ENCODE measurements around the gene ENO1.
A peak's percentile ranks its signal among the peaks of the same experiment; 100 is the strongest.
"Not testable (repeated sequence)": the region's sequence is repeated elsewhere in the genome, so short reads cannot be mapped to it uniquely, and the experiment has no call there.

ENO1 gene

DNA sequence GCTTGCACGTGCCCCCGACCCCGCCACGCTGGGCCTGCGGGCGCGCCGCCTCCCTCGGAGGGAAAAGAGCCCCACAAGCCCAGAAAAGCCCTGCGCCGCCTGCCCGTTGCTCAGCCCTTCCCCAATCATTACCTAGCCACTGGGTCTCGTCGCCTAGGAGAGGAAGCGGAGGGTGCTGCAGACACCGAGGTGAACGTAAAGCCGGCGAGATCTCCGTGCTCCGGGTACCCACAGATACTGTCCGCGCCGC lies at the start of gene ENO1:
TSS of gene ENO1 (minus strand) at position 239 of the 250 bp plus-strand sequence. CDS start 3,778 bp downstream, outside the sequence.
- no peak for DNase-seq (ENCODE audit: low read depth in 1 of 2, low spot score in 1 of 2)

DNA sequence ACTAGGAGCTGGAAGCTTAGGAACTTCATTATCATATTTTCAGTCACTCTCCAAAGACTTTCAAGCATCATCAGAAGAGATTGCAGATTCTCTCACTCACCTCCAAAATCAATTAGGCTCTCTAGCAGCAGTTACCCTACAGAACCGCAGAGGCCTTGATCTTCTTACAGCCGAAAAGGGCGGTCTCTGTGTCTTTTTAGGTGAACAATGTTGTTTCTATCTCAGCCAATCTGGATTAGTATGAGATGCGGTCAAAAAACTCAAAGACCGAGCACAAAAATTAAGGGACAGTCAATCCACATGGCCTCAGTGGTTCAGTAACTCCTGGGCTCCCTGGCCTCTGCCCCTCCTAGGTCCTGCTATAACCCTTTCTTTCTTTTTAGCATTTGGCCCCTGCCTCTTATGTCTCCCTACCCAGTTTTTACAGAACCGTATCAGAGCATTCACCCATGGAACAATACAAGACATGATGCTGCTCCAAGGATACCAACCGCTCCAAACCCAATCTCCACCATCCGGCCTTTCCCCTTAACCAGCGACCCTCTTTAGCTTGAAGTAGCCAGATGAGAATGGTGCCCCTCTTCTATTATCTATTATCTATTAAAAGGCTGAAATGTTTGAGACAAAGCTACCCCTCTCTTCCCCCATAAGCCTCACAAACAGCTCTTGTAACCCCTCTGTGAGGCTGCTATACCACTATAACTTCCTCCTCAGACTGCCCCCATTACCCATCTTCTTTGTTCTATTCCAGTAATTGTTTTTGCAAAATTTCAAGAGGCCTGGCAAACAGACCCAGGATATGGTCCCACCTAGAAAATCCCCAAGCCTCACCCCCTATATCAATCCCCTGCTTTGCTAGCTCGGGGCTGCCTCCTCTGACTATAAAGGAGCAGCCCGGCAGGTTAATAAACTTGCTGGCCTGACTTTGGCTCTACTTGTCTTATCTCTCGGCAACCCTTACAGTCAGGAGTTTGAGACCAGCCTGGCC lies 48.5 kb upstream of the ENO1 start:
- no peak for DNase-seq (ENCODE audit: low read depth in 1 of 2, low spot score in 1 of 2)

DNA sequence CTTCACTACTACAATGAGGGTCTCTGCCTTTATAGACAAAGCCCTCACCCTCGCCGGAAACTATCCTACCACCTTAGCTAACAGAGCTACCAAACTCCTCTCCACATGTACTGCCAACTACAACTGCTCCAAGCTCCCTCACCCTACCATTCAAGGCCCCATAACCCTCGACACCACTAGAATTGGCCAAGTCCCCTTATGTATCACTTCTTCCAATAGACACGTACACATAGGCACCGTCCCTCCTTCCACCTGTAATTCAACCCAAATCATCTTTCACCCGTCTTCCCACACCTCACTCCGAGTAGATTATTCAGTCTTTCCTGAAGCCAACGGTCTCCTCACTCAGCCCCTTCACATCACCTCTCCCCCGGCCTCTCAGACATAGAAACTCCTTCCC lies 47.5 kb upstream of the ENO1 start:
- DNase-seq (ENCODE audit: low read depth in 1 of 2, low spot score in 1 of 2), result no peak

DNA sequence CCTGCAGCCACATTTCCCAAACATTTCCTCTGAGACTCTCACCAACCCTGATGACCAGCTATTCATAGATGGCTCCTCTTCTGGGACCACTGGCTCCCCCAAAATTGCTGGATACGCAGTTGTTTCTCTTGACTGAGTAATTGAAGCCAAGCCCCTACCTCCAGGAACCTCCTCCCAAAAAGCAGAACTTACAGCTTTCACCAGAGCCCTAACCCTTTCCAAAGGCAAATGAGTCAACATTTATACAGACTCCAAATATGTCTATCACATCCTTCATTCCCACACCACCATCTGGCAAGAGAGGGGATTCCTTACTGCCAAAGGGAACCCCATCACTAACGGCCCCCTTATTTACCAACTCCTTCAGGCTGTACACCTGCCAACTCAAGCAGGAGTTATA lies 46.9 kb upstream of the ENO1 start:
- no peak for DNase-seq (ENCODE audit: low read depth in 1 of 2, low spot score in 1 of 2)

DNA sequence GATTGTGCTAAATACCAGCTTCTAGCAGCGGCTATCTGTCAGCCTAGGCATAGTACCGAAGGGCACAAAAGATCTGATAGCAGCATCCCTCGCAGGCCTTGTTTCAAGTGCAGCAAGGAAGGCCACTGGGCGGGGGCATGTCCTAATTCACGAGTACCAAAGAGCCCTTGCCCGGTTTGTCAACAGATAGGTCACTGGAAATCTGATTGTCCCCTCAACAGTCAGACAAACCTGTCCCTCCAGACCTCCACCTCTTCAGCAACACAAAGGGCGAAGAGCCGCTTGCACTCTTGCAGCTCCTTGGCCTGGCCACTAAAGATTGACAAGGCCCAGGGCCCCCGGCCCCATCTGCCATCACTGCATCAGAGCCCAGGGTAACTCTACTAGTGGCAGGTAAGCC lies 44.5 kb upstream of the ENO1 start:
- no peak for DNase-seq (ENCODE audit: low read depth in 1 of 2, low spot score in 1 of 2)

DNA sequence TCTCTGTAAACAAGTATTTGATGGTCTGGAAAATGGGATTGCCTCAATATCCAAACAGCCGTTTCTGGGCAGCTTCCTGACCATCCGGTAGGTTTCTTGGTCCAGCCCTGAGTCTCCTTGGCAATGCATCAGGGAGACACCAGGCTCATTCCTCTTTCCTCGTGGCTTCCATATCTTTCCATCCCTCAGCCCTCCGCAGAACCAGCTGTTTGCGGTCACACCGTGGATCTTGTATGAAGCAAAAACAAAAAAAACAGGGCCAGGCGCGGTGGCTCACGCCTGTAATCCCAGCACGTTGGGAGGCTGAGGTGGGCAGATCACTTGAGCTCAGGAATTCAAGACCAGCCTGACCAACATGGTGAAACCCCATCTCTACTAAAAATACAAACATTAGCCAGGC lies 39.0 kb upstream of the ENO1 start:
- DNase-seq (ENCODE audit: low read depth in 1 of 2, low spot score in 1 of 2), result not testable (repeated sequence)

DNA sequence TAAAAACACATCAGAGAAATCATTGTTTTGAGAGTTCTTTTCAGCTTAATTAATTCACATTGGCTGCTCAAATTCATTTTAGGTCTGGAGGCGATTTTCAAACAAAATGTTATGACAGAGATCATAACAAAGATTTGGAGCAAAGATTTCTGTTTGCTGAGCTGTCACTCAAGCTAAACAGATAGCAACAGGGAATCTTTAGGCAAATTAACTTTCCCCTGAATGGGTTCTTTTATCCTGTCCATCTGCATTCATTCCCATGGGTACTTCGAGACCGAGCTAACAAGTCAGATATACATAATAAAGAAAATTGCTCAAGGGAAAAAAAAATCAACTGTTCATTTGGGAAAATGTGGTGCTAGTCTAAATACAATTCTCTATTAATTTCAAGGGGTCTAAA lies 37.0 kb upstream of the ENO1 start:
- DNase-seq (ENCODE audit: low read depth in 1 of 2, low spot score in 1 of 2), result no peak

DNA sequence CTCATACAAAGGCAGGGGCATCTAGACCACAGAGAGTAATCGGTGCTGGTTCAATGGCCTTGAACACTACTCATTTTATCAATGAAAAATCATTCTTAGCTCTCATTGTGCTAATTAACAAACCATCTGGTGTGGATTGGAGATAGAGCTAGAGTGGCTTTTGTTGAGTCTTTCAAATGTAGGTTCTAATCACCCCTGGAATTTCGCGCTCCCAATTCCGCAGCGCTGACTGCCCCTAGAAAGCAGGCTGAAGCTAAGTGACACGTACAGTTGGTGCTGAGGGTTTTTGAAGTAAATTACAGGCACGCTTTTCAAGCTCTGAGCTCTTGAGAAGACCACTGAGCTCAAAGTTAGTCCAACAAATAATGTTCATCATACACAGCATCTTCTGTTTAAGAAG lies 36.0 kb upstream of the ENO1 start:
- no peak for DNase-seq (ENCODE audit: low read depth in 1 of 2, low spot score in 1 of 2)

DNA sequence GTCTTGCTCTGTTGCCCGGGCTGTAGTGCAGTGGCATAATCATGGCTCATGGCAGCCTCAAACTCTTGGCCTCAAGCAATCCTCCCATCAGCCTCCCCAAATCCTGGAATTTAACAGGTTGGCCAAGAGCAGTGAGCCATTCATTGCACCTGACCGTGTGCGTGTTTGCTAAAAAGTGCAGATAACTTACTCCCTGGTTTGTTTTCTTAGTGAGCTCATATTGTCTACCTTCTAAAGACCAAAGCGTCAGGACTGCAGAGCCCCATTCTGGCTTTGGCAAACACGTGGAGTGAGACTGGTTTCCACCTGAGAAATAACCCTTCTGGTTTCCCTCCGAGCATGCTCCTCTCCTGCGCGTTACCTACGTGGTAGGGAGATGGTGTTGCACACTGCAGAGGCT lies 35.0 kb upstream of the ENO1 start:
- DNase-seq (ENCODE audit: low read depth in 1 of 2, low spot score in 1 of 2), result no peak

DNA sequence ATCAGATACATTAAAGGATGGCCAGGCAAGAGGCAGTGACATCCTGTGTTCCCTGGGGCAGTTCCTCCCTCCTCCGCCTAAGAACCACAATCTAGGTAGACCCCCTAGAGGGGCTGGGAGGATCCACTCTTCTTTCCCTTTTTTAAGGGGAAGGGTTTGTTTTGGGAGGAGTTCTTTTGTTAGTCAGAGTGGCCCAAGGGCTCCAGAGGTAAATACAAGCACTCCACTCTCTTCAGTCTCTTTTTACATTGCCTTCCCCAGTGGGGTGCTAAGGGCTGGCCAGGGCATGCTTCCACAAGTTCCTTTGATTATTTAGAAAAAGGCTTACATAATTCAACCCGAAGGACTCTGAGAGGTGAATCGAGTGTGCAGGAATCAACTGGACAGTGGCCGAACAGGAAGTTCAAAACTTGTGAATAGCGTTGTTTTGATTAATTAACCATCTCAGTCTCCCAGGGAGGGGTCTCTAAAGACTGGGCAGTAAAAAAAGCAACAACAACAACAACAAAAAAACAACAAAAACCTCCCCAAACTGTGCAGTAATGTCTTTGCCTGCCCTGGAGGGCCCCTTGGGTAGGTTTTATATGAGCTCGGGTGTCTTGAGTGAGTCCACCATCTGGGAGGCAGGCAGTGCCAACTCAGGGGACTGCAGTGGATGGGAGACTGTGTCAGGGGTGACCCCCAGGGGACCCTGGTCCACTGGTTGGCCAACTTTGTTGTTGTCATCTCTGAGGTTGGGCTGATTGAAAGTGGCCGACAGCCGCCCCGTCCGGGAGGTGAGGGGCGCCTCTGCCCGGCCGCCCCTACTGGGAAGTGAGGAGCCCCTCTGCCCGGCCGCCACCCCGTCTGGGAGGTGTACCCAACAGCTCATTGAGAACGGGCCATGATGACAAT lies 33.2 kb upstream of the ENO1 start:
- no peak for DNase-seq (ENCODE audit: low read depth in 1 of 2, low spot score in 1 of 2)

DNA sequence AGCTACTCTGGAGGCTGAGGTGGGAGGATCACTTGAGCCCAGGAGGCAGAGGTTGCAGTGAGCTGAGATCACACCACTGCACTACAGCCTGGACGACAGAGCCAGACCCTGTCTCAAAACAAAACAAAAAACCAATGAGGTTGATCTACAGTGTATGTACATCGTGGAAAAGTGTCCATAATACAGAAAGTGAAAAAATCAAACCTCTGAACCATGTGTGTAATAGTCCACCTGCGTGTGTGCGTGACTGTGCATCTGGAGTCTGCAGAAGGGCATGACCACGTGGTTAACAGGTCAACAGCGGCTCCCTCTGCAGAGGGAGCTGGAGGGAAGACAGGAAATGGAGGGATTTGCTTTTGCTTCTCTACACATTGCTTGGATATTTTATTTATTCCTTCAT lies 32.4 kb upstream of the ENO1 start:
- no peak for DNase-seq (ENCODE audit: low read depth in 1 of 2, low spot score in 1 of 2)

DNA sequence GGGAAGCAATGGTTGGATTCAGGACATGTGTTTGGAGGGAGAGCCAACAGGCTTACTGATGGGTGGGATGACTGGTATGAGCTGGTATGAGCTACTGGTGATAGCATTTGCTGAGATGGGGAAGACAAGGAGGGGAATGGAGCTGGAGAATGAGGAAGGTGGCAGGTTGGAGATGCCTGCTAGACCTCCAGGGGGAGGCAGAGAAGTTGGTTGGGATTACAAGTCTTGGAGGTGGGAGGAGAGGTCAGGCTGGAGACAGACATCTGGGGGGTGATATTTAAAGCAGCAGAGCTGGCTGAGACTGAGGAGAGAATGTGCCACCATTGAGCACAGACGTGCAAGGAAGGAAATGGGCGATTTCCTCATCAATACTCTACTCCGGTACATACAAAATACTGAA lies 31.8 kb upstream of the ENO1 start:
- no peak for DNase-seq (ENCODE audit: low read depth in 1 of 2, low spot score in 1 of 2)

DNA sequence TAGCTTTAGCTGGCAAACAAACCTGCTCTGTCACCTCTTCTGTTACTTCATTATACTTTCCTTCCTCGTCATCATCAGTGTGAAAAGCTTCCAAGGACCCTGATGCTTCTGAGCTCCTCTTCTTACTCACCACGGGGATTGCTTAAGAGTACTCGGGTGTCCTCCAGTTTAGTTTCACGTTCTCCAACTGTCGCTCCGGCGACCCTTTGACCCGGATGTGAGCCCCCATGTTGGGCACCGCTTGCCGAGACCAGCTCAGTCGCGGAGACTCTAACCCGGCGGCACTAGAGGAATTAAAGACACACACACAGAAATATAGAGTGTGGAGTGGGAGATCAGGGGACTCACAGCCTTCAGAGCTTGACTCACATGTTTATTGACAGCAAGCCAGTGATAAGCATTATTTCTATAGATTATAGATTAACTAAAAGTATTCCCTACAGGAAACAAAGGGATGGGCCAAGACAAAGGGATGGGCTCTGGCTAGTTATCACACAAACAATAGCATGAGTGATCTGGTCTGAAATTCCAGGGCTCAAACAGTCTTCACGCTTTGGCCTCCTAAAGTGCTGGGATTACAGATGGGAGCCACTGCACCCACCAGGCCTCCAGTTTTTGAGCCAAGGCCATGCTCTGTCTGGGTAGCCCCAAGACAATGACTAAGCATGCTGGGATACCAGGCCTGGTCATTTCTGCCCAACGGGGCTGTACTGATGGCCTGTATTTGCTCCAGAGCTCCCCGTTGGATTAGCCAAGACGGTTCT lies 30.1 kb upstream of the ENO1 start:
- no peak for DNase-seq (ENCODE audit: low read depth in 1 of 2, low spot score in 1 of 2)

DNA sequence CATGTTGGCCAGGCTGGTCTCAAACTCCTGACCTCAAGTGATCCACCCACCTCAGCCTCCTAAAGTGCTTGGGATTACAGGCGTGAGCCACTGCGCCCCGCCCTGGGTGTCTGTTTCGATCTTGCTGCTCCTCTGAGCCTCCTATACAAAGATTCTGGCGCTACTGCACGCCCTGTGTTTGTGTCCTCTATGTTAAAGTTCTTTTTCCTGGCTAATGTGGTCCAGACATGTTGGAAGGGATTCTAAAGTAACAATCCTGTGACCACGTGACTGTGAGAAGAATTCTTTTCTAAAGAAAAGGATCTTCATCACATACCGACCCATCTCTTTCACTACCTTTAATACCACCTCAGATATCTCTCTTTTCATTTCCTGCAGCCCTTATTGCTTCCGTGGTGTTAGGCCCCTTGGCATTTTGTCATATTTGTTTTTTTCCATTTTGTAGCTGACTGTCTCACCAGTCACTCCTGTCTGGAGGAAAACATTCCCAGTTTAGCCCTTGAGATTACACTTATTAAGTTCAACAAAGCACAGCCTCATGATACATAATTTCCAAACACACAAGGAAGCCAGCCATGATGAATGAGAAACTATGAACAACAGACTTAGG lies 27.2 kb upstream of the ENO1 start:
- DNase-seq (ENCODE audit: low read depth in 1 of 2, low spot score in 1 of 2), result no peak

DNA sequence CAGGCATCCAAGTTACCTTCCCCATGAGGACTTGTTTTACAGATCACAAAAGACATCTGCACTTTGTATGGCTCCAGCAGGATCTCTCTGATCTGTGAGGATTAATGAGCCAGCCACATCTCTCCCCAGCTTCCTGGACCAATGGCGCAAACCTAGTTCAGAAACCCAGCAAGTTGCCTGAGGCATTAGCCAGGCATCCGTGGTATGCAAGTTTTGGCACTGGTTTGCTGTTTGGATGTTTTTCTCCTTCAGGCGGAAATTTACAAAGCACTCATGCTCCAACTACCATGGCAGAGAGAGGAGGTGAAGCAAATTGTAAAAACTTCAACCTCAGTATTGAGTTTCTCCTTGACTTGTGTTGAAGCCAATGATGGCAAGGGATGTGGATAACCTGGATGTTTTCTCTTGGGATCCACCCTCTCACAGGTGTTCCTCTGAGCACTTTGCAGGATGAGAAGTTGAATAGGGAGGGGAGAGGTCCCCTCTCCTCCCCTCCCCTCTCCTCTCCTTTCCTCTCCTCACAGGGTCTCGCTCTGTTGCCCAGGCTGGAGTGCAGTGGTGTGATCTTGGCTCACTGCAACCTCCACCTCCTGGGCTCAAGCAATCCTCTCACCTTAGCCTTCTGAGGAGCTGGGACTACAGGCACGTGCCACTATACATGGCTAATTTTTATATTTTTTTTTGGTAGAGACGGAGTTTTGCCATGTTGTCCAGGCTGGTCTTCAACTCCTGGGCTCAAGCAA lies 25.6 kb upstream of the ENO1 start:
- no peak for DNase-seq (ENCODE audit: low read depth in 1 of 2, low spot score in 1 of 2)

DNA sequence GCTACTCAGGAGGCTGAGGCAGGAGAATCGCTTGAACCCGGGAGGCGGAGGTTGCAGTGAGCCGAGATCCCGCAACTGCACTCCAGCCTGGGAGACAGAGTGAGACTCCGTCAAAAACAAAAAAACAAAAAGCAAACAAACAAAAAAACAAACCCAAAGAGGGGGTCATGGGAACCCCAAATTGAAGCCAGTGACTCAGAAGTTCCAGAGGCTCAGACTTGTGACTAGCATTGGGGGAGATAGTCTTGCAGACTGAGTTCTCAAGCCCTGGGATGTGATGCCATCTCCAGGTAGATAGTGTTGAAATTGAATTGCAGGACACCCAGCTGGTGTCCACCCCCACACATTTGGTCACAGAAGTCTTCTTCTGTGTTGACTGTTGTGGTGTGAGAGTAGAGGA lies 24.9 kb upstream of the ENO1 start:
- DNase-seq (ENCODE audit: low read depth in 1 of 2, low spot score in 1 of 2), result peak in 1 of 2 donors; percentile 27

DNA sequence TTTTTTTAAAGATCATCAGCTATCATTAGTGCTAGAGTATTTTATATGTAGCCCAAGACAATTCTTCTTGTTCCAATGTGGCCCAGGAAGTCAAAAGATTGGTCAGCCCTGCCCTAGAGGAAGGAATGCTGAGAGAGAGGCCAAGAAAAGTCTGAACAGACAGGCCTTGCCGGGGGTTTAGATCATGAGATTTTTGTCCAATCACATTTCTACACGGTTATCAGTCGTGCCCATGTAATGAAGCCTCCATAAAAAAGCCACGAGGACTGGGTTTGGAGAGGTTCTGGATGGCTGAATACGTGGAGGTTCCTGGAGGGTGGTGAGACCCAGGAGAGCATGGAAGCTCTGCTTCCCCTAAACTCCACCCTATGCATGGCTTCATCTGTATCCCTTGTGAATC lies 24.3 kb upstream of the ENO1 start:
- DNase-seq (ENCODE audit: low read depth in 1 of 2, low spot score in 1 of 2), result no peak

DNA sequence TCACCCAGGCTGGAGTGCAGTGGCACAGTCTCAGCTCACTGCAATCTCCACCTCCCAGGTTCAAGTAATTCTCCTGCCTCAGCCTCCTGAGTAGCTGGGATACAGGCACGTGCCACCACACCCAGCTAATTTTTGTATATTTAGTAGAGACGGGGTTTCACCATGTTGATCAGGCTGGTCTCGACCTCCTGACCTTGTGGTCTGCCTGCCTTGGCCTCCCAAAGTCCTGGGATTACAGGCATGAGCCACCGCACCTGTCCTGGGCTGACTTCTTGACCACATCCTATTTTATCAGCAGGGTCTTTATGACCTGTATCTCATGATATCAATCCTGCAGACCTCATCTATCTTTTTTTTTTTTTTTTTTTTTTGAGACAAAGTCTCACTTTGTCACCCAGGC lies 22.2 kb upstream of the ENO1 start:
- not testable (repeated sequence) for DNase-seq (ENCODE audit: low read depth in 1 of 2, low spot score in 1 of 2)

DNA sequence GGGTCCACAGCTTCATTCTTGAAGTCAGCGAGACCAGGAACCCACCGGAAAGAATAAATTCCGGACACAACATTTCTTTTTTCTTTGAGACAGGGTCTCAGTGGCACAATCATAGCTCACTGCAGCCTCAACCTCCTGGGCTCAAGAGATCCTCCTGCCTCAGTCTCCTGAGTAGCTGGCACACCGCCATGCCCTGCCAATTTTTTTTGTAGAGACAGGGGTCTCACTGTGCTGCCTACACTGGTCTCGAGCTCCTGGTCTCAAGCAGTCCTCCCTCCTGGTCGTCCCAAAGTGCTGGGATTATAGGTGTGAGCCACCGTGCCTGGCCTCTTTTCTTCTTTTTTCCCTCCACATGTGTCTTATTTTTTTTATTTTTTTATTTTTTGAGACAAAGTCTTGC lies 20.6 kb upstream of the ENO1 start:
- no peak for DNase-seq (ENCODE audit: low read depth in 1 of 2, low spot score in 1 of 2)

DNA sequence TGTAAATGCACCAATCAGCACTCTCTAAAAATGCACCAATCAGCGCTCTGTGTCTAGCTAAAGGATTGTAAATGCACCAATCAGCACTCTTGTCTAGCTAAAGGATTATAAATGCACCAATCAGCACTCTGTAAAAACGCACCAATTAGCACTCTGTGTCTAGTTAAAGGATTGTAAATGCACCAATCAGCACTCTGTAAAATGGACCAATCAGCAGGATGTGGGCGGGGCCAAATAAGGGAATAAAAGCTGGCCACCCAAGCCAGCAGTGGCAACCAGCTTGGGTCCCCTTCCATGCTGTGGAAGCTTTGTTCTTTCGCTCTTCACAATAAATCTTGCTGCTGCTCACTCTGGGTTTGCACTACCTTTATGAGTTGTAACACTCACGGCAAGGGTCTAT lies 19.9 kb upstream of the ENO1 start:
- not testable (repeated sequence) for DNase-seq (ENCODE audit: low read depth in 1 of 2, low spot score in 1 of 2)

Data from activated CD4-positive, alpha-beta T cell treated with anti-CD3 and anti-CD28 coated beads, Interleukin-2, amount 50 U/mL, for 24 hours (primary cell).